NCI-H1417 treated with DMSO at 0.1 percent for 48 hours (cell line): ENCODE measurements around the gene RAB11FIP4.

ENCODE experiments used
- DNase-seq: peaks from one replicate; lab custom pipeline; 2025; lab: John Stamatoyannopoulos, UW

The RAB11FIP4 gene

GRCh38 chr17:31487063-31487647 is 95.7 kb downstream of the RAB11FIP4 start:
- no peak for DNase-seq

GRCh38 chr17:31487648-31488263 is 96.3 kb downstream of the RAB11FIP4 start:
- peak; percentile 67 for DNase-seq

GRCh38 chr17:31488264-31488981 is 96.9 kb downstream of the RAB11FIP4 start:
- no peak for DNase-seq

- DNase-seq = no peak
These were observed 97.5 kb downstream of the RAB11FIP4 start for GRCh38 chr17:31488982-31489294.

GRCh38 chr17:31489295-31490018 is 98.0 kb downstream of the RAB11FIP4 start:
- no peak for DNase-seq

GRCh38 chr17:31490019-31490650 is 98.7 kb downstream of the RAB11FIP4 start:
- DNase-seq = no peak

GRCh38 chr17:31490671-31491375 is 99.3 kb downstream of the RAB11FIP4 start:
- DNase-seq = no peak

GRCh38 chr17:31491376-31492131 is 100.1 kb downstream of the RAB11FIP4 start:
- no peak for DNase-seq

GRCh38 chr17:31492206-31492605 is 100.7 kb downstream of the RAB11FIP4 start:
- DNase-seq = no peak

- DNase-seq = no peak
These were observed 101.6 kb downstream of the RAB11FIP4 start for GRCh38 chr17:31492880-31493655.

GRCh38 chr17:31493656-31494155 is 102.2 kb downstream of the RAB11FIP4 start:
- no peak for DNase-seq

GRCh38 chr17:31494259-31495021 is 103.0 kb downstream of the RAB11FIP4 start:
- DNase-seq = no peak

GRCh38 chr17:31495022-31495885 is 103.8 kb downstream of the RAB11FIP4 start:
- DNase-seq = no peak

GRCh38 chr17:31496097-31496496 is 104.6 kb downstream of the RAB11FIP4 start:
- DNase-seq = no peak

GRCh38 chr17:31496601-31497000 is 105.1 kb downstream of the RAB11FIP4 start:
- no peak for DNase-seq

GRCh38 chr17:31497431-31497830 is 106.0 kb downstream of the RAB11FIP4 start:
- DNase-seq = no peak

- no peak for DNase-seq
These were observed 106.7 kb downstream of the RAB11FIP4 start for GRCh38 chr17:31497994-31498826.
